BE2C (cell line): ENCODE data around the gene PCNT.
"Not testable (repeated sequence)": the region's sequence is repeated elsewhere in the genome, so short reads cannot be mapped to it uniquely, and the experiment has no call there.

Experiments used
- DNase-seq: peaks from one replicate; pipeline ENCODE4 v3.0.0-alpha.2; 2020
- H3K27me3 ChIP-seq: fragments of 250-450 bp; sonication (Bioruptor Pico); 2 replicates; pipeline ENCODE4 v1.5.1; 2020; ENCODE audit warnings: mild to moderate bottlenecking
- H3K36me3 ChIP-seq: fragments of 250-450 bp; sonication (Bioruptor Pico); 2 replicates; pipeline ENCODE4 v1.5.1; 2020; ENCODE audit warnings: mild to moderate bottlenecking
- H3K4me1 ChIP-seq: fragments of 250-450 bp; sonication (Bioruptor Pico); 2 replicates; pipeline ENCODE4 v1.5.1; 2020
- H3K4me3 ChIP-seq: 2 replicates; pipeline ENCODE4 v1.5.1; 2011; ENCODE audit warnings: low read depth, low read length
- H3K9me3 ChIP-seq: fragments of 250-450 bp; sonication (Bioruptor Pico); 2 replicates; pipeline ENCODE4 v1.5.1; 2020
- CTCF ChIP-seq: IDR thresholded peaks from 2 replicates; pipeline ENCODE4 v1.5.1; 2012; ENCODE audit warnings: mild to moderate bottlenecking, low read depth, low read length

PCNT gene

GRCh38 chr21:46458315-46459023 is 134.5 kb downstream of the PCNT start, which contains the start of gene DIP2A:
TSS of gene DIP2A (plus strand) at chr21:46458891. CDS start at chr21:46459132, 241 bp downstream.
- H3K36me3 ChIP-seq = peaks cover 16% of the 10 kb centered on the region
- H3K4me1 ChIP-seq = peaks cover 6% of the 10 kb centered on the region
- no peaks in the 10 kb centered on the region for H3K27me3 ChIP-seq
- H3K9me3 ChIP-seq = no peaks in the 10 kb centered on the region
- DNase-seq = peak; percentile 98
- TF ChIP-seq CTCF = no peak
- peak within 1 kb of the TSS; percentile 78 for H3K4me3 ChIP-seq

- DNase-seq = no peak
- TF ChIP-seq CTCF = no peak
- H3K9me3 ChIP-seq = no peaks in the 10 kb centered on the region
- peaks cover 6% of the 10 kb centered on the region for H3K4me1 ChIP-seq
- H3K36me3 ChIP-seq = peaks cover 16% of the 10 kb centered on the region
- H3K27me3 ChIP-seq = no peaks in the 10 kb centered on the region
- H3K4me3 ChIP-seq = peak overlapping the region; percentile 78
These were observed 135.0 kb downstream of the PCNT start for GRCh38 chr21:46459024-46459355.

- DNase-seq = peak; percentile 24
- Histone ChIP-seq H3K4me3 (peak overlapping the region; percentile 78), H3K9me3 (no peaks in the 10 kb centered on the region), H3K27me3 (no peaks in the 10 kb centered on the region), H3K4me1 (peaks cover 6% of the 10 kb centered on the region), H3K36me3 (peaks cover 16% of the 10 kb centered on the region)
- no peak for TF ChIP-seq CTCF
These were observed 135.6 kb downstream of the PCNT start for GRCh38 chr21:46459356-46460112.

GRCh38 chr21:46461909-46462308 is 138.0 kb downstream of the PCNT start:
- H3K27me3 ChIP-seq = no peaks in the 10 kb centered on the region
- no peak overlapping the region for H3K4me3 ChIP-seq
- peaks cover 3% of the 10 kb centered on the region; the same call in 1 of the 2 replicates for H3K4me1 ChIP-seq
- peaks cover 8% of the 10 kb centered on the region for H3K36me3 ChIP-seq
- TF ChIP-seq CTCF = no peak
- H3K9me3 ChIP-seq = no peaks in the 10 kb centered on the region
- DNase-seq = no peak

GRCh38 chr21:46465153-46465552 is 141.2 kb downstream of the PCNT start:
- not testable (repeated sequence) for H3K27me3 ChIP-seq, H3K4me3 ChIP-seq, H3K4me1 ChIP-seq, DNase-seq, H3K9me3 ChIP-seq
- peaks cover 12% of the 10 kb centered on the region for H3K36me3 ChIP-seq

GRCh38 chr21:46465651-46466050 is 141.7 kb downstream of the PCNT start:
- H3K4me1 ChIP-seq = no peaks in the 10 kb centered on the region
- no peak for DNase-seq
- H3K4me3 ChIP-seq = no peak overlapping the region

More at GRCh38 chr21:46465651-46466050, 141.7 kb downstream of the PCNT start:
- no peak for TF ChIP-seq CTCF
- no peaks in the 10 kb centered on the region for H3K27me3 ChIP-seq
- peaks cover 12% of the 10 kb centered on the region for H3K36me3 ChIP-seq
- no peaks in the 10 kb centered on the region for H3K9me3 ChIP-seq
